RWPE1 (cell line): Measurements from ENCODE around the gene TMEM59L.
"Not testable (repeated sequence)": the region's sequence is repeated elsewhere in the genome, so short reads cannot be mapped to it uniquely, and the experiment has no call there.

Experiments
- CTCF ChIA-PET: fragments of 350-600 bp; sonication (Branson Sonifier 250); formaldehyde crosslinking; extraction: SDS; loops from one replicate; lab custom pipeline; 2021; lab: Yijun Ruan, JAX
- POLR2A ChIA-PET: fragments of 400-600 bp; formaldehyde crosslinking; extraction: SDS; loops from one replicate; lab custom pipeline; 2020; ENCODE audit warnings: antibody characterized with exemption; ENCODE audit not compliant: low non-redundant PET; lab: Yijun Ruan, JAX
- DNase-seq: peaks from one replicate; pipeline ENCODE4 v3.0.0; 2012; ENCODE audit warnings: low spot score
- H3K27ac ChIP-seq: fragments of 450-650 bp; 2 replicates; pipeline ENCODE4 v1.5.1; 2017
- CTCF ChIP-seq: fragments of 450-650 bp; conservative IDR thresholded peaks from 2 replicates; pipeline ENCODE4 v1.5.1; 2017; ENCODE audit warnings: low read depth, mild to moderate bottlenecking

TMEM59L gene

GRCh38 chr19:18597809-18598660 is 14.6 kb upstream of the TMEM59L start:
- no peak overlapping the region for H3K27ac ChIP-seq
- TF ChIP-seq CTCF: no peak
- ChIA-PET CTCF (no interaction called here), POLR2A (no interaction called here)
- DNase-seq: no peak

GRCh38 chr19:18599485-18599884 is 13.2 kb upstream of the TMEM59L start:
- TF ChIP-seq CTCF: no peak
- CTCF ChIA-PET: interaction anchor here (0.6 kb wide), 1 partner anchor 75 kb away, joined by 3 read pairs; no protein-coding TSS in a partner anchor

GRCh38 chr19:18600692-18601397 is 11.8 kb upstream of the TMEM59L start:
- DNase-seq, H3K27ac ChIP-seq, POLR2A ChIA-PET, CTCF ChIA-PET: not testable (repeated sequence)

More at GRCh38 chr19:18599485-18599884, 13.2 kb upstream of the TMEM59L start:
- POLR2A ChIA-PET: no interaction called here
- no peak for DNase-seq
- H3K27ac ChIP-seq: no peak overlapping the region

GRCh38 chr19:18601875-18602274 is 10.8 kb upstream of the TMEM59L start:
- TF ChIP-seq CTCF: no peak
- ChIA-PET POLR2A (no interaction called here), CTCF (no interaction called here)
- 0 out of 2 replicates have a peak overlapping the region, but pooled peaks have one; percentile 1 for H3K27ac ChIP-seq
- no peak for DNase-seq

GRCh38 chr19:18603255-18603957 is 9.3 kb upstream of the TMEM59L start:
- no peak for DNase-seq
- H3K27ac ChIP-seq: peak overlapping the region; percentile 2
- CTCF ChIA-PET: interaction anchor here (0.6 to 1.9 kb wide), 3 partner anchors 9 to 337 kb away, joined by 3 to 10 read pairs (median 6); no protein-coding TSS in a partner anchor
- POLR2A ChIA-PET: no interaction called here
- no peak for TF ChIP-seq CTCF

GRCh38 chr19:18603958-18604819 is 8.5 kb upstream of the TMEM59L start:
- ChIA-PET CTCF (interaction anchor here (1.9 kb wide), 1 partner anchor 10 kb away, joined by 10 read pairs; no protein-coding TSS in a partner anchor), POLR2A (no interaction called here)
- no peak for TF ChIP-seq CTCF
- no peak for DNase-seq
- H3K27ac ChIP-seq: peak overlapping the region; percentile 17; the same call in 1 of the 2 replicates
